Uterus (tissue), 2 donors: ENCODE data around the gene ZNRF2.

Source experiments
- CTCF ChIP-seq, 4 experiments: fragments of 200-600 bp in 2 of 4; fragments of 450-650 bp in 2 of 4; sonication (generic) in 2 of 4; IDR thresholded peaks; one replicate each; pipeline ENCODE4 v1.5.1; 2016 to 2019; ENCODE audit warnings: antibody characterized with exemption in 4 of 4, mild to moderate bottlenecking in 2 of 4, moderate library complexity in 1 of 4
- POLR2A ChIP-seq, 2 donors: fragments of 450-650 bp; IDR thresholded peaks; one replicate each; pipeline ENCODE4 v1.6.1; 2016; ENCODE audit warnings: antibody characterized with exemption in 2 of 2, mild to moderate bottlenecking in 1 of 2, moderate library complexity in 1 of 2

GRCh38 chr7:30367561-30367960, 83.2 kb downstream of the ZNRF2 start:
- TF ChIP-seq CTCF (IDR thresholded peaks at IDR 0.05) = no peak
- TF ChIP-seq POLR2A (IDR thresholded peaks at IDR 0.05) = no peak
